Measurements from ENCODE around the gene OOSP1. TPM values are rescaled to one million over a fixed set of nuclear protein-coding genes. Genes with fewer than 3 reads are reported as not detected.

The OOSP1 gene
- total and polyA plus RNA-seq, 2 of the 8 experiments (the other 6 are each of a cell fraction or from before 2014, with no cell fraction given) = not detected

GRCh38 chr11:59973097-59973496 lies 34.9 kb downstream of the OOSP1 start:
- Histone ChIP-seq H3K23me2 (ENCODE audit: low read depth, low read length) (no peaks in the 10 kb centered on the region), H3K27me3 (replicated peaks in 1 of 4; ENCODE audit: control insufficient read depth in 3 of 4, extremely low read depth in 1 of 4, insufficient read depth in 3 of 4, low read length in 3 of 4) (no peaks in the 10 kb centered on the region), H4K20me1 (replicated peaks in 1 of 2; ENCODE audit: control insufficient read depth in 1 of 2, insufficient read depth in 2 of 2, low read length in 2 of 2) (no peaks in the 10 kb centered on the region), H3K79me2 (ENCODE audit: control insufficient read depth in 1 of 2, insufficient read depth in 2 of 2, low read length in 2 of 2) (no peaks in the 10 kb centered on the region), H3K79me1 (ENCODE audit: low read depth, low read length) (no peaks in the 10 kb centered on the region), H3K23ac (ENCODE audit: insufficient read length) (no peak overlapping the region), H2BK20ac (ENCODE audit: low read length) (no peak overlapping the region), H4K91ac (replicated peaks; ENCODE audit: insufficient read length, low read length) (no peak overlapping the region), H3K4me2 (ENCODE audit: insufficient read depth in 1 of 2, low read depth in 2 of 2, low read length in 2 of 2) (no peak overlapping the region; a peak in 1 of 4 replicates), H2BK15ac (ENCODE audit: low read length) (no peak overlapping the region), H4K5ac (ENCODE audit: insufficient read length, low read depth, low read length) (no peak overlapping the region), H3K9ac (replicated peaks in 1 of 4; ENCODE audit: extremely low read depth in 1 of 4, low read depth in 3 of 4, low read length in 3 of 4) (no peak overlapping the region), H3K18ac (ENCODE audit: extremely low read depth, low read length) (no peak overlapping the region), H3K4ac (replicated peaks; ENCODE audit: insufficient read length, low read depth, low read length) (no peak overlapping the region), H3K4me1 (replicated peaks in 1 of 4; ENCODE audit: control insufficient read depth in 3 of 4, insufficient read depth in 4 of 4, low read length in 3 of 4) (peaks cover 0 to 7% (median 0%) of the 10 kb centered on the region in 4 experiments; a peak in 1 of 7 replicates), H3K4me3 (ENCODE audit: extremely low read depth in 1 of 4, insufficient read depth in 2 of 4, low read depth in 3 of 4, low read length in 4 of 4) (peak overlapping the region in 2 of 4 experiments; percentile 1 to 11; a peak in 2 of 8 replicates), H2BK12ac (ENCODE audit: low read depth, low read length) (no peak overlapping the region), H2BK5ac (ENCODE audit: low read depth, low read length) (no peak overlapping the region), H2BK120ac (replicated peaks; ENCODE audit: low read depth, low read length) (no peak overlapping the region), H2AK5ac (ENCODE audit: low read depth, low read length) (no peak overlapping the region), H3K14ac (ENCODE audit: insufficient read length) (no peak overlapping the region), H3K9me3 (ENCODE audit: insufficient read depth in 2 of 2, low read depth in 1 of 2, low read length in 1 of 2) (no peaks in the 10 kb centered on the region), H3K56ac (replicated peaks; ENCODE audit: insufficient read length, low read depth, low read length) (no peak overlapping the region), H2AFZ (ENCODE audit: low read length) (peak overlapping the region; percentile 70), H3K36me3 (ENCODE audit: control insufficient read depth in 2 of 4, insufficient read depth in 4 of 4, low read length in 3 of 4) (no peaks in the 10 kb centered on the region), H3K27ac (ENCODE audit: low read depth, low read length) (no peak overlapping the region), H4K8ac (ENCODE audit: extremely low read depth, insufficient read depth, low read length) (no peak overlapping the region)
- WGBS, 2 experiments (ENCODE audit: extremely low coverage in 1 of 2, insufficient coverage in 1 of 2, insufficient read length in 1 of 2, insufficient replicate concordance in 2 of 2, low coverage in 1 of 2, low lambda C conversion rate in 2 of 2, missing lambda C conversion rate in 1 of 2) = 65% methylated on average over 5 of the region's 5 CpGs; no CpG with 5 or more reads in 1 of the 2 experiments
- FAIRE-seq = peak; percentile 57
- no peak for DNase-seq (ENCODE audit: low read depth in 1 of 2, low spot score in 2 of 2)
- TF ChIP-seq RBBP5 (IDR thresholded peaks at IDR 0.05; ENCODE audit: borderline replicate concordance, low read depth, low read length) = no peak
- no peak for TF ChIP-seq KDM4A (IDR thresholded peaks at IDR 0.05; ENCODE audit: low read depth, low read length, severe bottlenecking)
- no peak for TF ChIP-seq PHF8 (conservative IDR thresholded peaks at IDR 0.05; ENCODE audit: low read depth, low read length)
- no peak for TF ChIP-seq SAP30 (IDR thresholded peaks at IDR 0.05; ENCODE audit: insufficient read depth, insufficient replicate concordance, low read length)
- ChIA-PET POLR2A (ENCODE audit: partially characterized antibody) (interaction anchor here (0.9 kb wide), 1 partner anchor 14 kb away, joined by 3 read pairs; no protein-coding TSS in a partner anchor), CTCF (ENCODE audit: partially characterized antibody) (no interaction called here)

All from H1 (cell line).